Uterus (tissue), 2 donors: ENCODE results near the gene PLEKHA7.

Source experiments
- CTCF ChIP-seq, 4 experiments: fragments of 200-600 bp in 2 of 4; fragments of 450-650 bp in 2 of 4; sonication (generic) in 2 of 4; IDR thresholded peaks; one replicate each; pipeline ENCODE4 v1.5.1; 2016 to 2019; ENCODE audit warnings: antibody characterized with exemption in 4 of 4, mild to moderate bottlenecking in 2 of 4, moderate library complexity in 1 of 4
- POLR2A ChIP-seq, 2 donors: fragments of 450-650 bp; IDR thresholded peaks; one replicate each; pipeline ENCODE4 v1.6.1; 2016; ENCODE audit warnings: antibody characterized with exemption in 2 of 2, mild to moderate bottlenecking in 1 of 2, moderate library complexity in 1 of 2

GRCh38 chr11:16924826-16925560 lies 89.2 kb downstream of the PLEKHA7 start:
- TF ChIP-seq CTCF (IDR thresholded peaks at IDR 0.05) (no peak), POLR2A (IDR thresholded peaks at IDR 0.05) (no peak)
